ENCODE results near the gene NTSR1.

The NTSR1 gene

DNA sequence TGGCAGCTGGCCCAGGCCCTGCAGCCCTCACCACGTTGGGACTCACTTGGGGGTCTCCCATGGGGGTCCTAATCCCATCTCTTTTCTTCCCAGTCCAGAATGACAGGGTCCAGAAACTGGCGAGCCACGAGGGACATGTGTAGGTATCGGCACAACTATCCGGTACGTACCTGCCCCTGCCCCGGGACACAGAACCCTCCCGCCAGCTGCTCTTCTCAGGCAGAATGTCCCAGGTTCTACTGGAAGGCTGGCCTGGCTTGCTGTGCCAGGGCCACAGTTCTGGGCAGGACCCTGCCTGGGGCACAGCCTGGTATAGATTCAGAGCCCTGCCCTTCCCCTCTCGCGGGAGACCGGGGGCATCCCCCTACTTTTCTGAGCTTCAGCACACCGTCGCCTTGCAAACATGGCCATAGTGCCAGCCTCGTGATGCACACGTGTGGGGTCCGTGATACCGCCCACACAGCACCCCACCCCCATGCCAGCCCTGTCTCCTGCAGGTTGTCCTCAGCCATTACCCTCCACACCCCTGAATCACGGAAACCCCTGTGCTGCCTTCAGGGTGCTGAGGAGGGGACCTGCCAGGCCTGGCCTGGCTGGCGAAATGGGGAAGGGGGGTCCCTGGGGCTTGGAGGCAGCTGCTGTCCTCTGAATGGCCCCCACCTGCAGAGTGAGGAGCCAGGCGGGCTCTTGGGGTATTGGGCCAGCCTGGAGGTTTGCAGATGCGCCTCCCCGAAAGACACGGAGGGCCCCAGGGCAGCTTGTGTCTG is 99.0 kb downstream of the NTSR1 start:
- DNase-seq = no peak

DNA sequence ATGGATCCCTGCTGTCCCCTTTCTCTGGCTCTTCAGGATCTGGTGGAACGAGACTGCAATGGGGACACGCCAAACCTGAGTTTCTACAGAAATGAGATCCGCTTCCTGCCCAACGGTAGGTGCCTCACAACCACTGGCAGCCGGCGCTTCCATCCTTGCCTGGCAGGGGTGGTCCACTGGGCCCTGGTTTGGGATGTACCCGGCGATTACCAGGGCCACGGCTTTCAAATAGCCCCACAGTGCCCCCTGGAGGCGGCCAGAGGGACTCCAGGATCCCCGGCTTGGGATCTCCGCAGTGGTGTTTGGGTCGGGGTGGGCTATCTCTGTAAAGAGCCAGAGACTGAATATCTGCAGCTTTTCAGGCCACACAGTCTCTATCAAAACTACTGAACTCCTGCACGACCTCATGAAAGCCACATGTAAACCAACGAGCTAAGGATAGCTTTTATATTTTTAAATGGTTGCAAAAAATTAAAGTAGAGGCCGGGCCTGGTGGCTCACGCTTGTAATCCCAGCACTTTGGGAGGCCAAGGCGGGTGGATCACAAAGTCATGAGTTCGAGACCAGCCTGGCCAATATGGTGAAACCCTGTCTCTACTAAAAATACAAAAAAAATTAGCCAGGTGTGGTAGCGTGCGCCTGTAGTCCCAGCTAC is 99.7 kb downstream of the NTSR1 start:
- no peak for DNase-seq

DNA sequence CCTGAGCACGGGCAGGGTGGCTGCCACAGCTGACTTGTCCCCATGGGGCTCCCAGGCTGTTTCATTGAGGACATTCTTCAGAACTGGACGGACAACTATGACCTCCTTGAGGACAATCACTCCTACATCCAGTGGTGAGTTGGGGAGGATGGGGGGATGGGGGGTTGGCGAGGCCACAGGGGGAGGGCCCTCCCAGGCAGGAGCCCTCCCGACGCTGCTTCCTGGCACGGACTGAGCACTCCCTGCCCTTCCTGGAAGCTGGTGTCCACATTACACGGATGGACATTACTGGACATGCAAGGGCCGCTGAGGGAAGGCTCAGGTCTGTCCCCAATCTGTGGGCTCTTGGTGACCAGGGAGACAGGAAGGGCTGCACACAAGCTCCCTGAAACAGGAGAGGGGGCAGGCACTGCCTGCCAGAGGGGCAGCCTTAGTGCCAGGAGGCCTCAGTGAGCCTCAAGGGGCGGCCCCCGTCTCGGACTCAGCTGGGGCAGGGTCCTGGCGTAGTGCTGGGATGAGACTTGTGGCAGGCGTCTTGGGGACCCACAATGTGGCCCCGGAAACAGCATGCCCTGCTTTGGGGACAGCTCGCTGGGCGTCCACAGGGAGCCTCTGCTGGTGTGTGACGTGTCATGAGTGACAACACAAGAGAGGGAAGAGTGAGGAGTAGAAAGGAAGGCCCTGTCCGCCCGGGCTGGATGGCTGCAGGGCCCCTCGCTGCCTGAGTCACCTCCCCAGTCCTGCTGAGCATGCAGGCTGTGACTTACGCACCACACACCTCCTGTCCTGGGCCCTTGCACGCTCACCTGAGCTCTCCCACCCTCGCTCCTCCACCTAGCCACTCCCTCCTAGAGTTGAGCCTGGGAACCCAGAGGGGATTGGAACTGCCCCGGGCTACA is 101.1 kb downstream of the NTSR1 start:
- no peak for DNase-seq

DNA sequence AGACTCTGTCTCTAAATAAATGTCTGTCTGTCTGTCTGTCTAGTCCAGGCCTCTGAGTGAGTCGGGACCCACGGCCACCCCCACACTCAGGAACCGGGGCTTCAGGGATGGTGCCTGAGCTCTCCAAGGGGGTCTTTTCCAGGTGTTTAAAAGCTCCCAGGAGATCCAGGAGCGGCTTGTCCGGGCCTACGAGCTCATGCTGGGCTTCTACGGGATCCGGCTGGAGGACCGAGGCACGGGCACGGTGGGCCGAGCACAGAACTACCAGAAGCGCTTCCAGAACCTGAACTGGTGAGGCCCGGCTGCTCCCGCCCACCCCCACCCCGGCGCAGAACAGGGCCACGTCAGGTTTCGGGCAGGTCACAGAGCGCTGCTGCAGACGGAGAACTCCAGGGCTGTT is 102.7 kb downstream of the NTSR1 start:
- no peak for DNase-seq

DNA sequence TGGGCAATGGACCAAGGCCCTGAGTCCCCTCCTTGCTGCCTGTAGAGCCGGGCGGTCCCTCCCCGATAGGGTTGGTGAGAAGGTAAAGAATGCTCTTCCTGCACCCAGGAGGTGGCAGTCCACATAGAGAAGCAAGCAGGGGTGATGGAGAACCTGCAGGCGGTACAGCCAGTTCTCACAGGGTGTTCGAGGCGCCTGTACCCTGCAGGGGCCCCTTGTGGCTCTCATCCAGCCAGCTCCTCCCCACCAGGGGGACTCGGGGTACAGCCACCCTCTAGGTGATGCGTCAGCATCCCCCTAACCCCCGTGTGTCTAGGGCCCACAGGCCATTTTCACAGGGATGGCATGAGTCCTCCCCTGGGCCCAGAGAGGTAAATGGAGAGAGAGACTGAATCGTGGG is 103.1 kb downstream of the NTSR1 start:
- no peak for DNase-seq

All from NCI-H524 treated with DMSO at 0.1 percent for 48 hours (cell line).